HEK293T (cell line): ENCODE measurements around the gene SH3RF3.

Source experiments
- CTCF ChIA-PET: fragments of 350-600 bp; formaldehyde crosslinking; extraction: SDS; loops from one replicate; lab custom pipeline; 2021; ENCODE audit warnings: antibody characterized with exemption, inconsistent platforms; lab: Yijun Ruan, JAX
- POLR2A ChIA-PET: fragments of 350-600 bp; formaldehyde crosslinking; extraction: SDS; loops from one replicate; lab custom pipeline; 2020; ENCODE audit warnings: antibody characterized with exemption, inconsistent platforms; lab: Yijun Ruan, JAX
- DNase-seq: peaks from one replicate; pipeline ENCODE4 v3.0.0; 2012; ENCODE audit warnings: mixed read lengths; ENCODE audit errors: extremely low spot score
- ARNT ChIP-seq: fragments of 450-650 bp; IDR thresholded peaks from 2 replicates; pipeline ENCODE4 v1.6.1; 2017; ENCODE audit warnings: mild to moderate bottlenecking
- BHLHE40 ChIP-seq: fragments of 450-650 bp; IDR thresholded peaks from 2 replicates; pipeline ENCODE4 v1.6.1; 2016; ENCODE audit warnings: mild to moderate bottlenecking, moderate library complexity, borderline replicate concordance
- CTBP1 ChIP-seq: fragments of 450-650 bp; IDR thresholded peaks from 2 replicates; pipeline ENCODE4 v1.6.1; 2016; ENCODE audit warnings: borderline replicate concordance
- ELF4 ChIP-seq: fragments of 450-650 bp; IDR thresholded peaks from 2 replicates; pipeline ENCODE4 v1.6.1; 2017; ENCODE audit warnings: antibody characterized with exemption
- FOXA1 ChIP-seq: fragments of 450-650 bp; IDR thresholded peaks from 2 replicates; pipeline ENCODE4 v1.6.1; 2016; ENCODE audit warnings: mild to moderate bottlenecking
- FOXK2 ChIP-seq: fragments of 450-650 bp; IDR thresholded peaks from 2 replicates; pipeline ENCODE4 v1.6.1; 2016; ENCODE audit warnings: mild to moderate bottlenecking
- FOXM1 ChIP-seq: fragments of 450-650 bp; IDR thresholded peaks from 2 replicates; pipeline ENCODE4 v1.6.1; 2017; ENCODE audit warnings: mild to moderate bottlenecking, borderline replicate concordance
- HDGF ChIP-seq: fragments of 450-650 bp; IDR thresholded peaks from 2 replicates; pipeline ENCODE4 v1.6.1; 2017; ENCODE audit warnings: antibody characterized with exemption, borderline replicate concordance
- L3MBTL2 ChIP-seq: fragments of 450-650 bp; conservative IDR thresholded peaks from 2 replicates; pipeline ENCODE4 v1.6.1; 2016; ENCODE audit warnings: mild to moderate bottlenecking
- LEF1 ChIP-seq: fragments of 450-650 bp; IDR thresholded peaks from 2 replicates; pipeline ENCODE4 v1.6.1; 2017; ENCODE audit warnings: mild to moderate bottlenecking, borderline replicate concordance
- NFRKB ChIP-seq: fragments of 450-650 bp; IDR thresholded peaks from 2 replicates; pipeline ENCODE4 v1.6.1; 2016; ENCODE audit warnings: mild to moderate bottlenecking, moderate library complexity
- SP1 ChIP-seq: fragments of 450-650 bp; IDR thresholded peaks from 2 replicates; pipeline ENCODE4 v1.6.1; 2017
- SUZ12 ChIP-seq: fragments of 450-650 bp; IDR thresholded peaks from 2 replicates; pipeline ENCODE4 v1.6.1; 2016; ENCODE audit warnings: mild to moderate bottlenecking
- TARDBP ChIP-seq: fragments of 450-650 bp; IDR thresholded peaks from 2 replicates; pipeline ENCODE4 v1.6.1; 2016
- ZNF384 ChIP-seq: fragments of 450-650 bp; IDR thresholded peaks from 2 replicates; pipeline ENCODE4 v1.6.1; 2016
- TF ChIP-seq, protein P1 (sequence below): fragments of 450-650 bp; IDR thresholded peaks from 2 replicates; pipeline ENCODE4 v1.6.1; 2016

SH3RF3 gene

DNA sequence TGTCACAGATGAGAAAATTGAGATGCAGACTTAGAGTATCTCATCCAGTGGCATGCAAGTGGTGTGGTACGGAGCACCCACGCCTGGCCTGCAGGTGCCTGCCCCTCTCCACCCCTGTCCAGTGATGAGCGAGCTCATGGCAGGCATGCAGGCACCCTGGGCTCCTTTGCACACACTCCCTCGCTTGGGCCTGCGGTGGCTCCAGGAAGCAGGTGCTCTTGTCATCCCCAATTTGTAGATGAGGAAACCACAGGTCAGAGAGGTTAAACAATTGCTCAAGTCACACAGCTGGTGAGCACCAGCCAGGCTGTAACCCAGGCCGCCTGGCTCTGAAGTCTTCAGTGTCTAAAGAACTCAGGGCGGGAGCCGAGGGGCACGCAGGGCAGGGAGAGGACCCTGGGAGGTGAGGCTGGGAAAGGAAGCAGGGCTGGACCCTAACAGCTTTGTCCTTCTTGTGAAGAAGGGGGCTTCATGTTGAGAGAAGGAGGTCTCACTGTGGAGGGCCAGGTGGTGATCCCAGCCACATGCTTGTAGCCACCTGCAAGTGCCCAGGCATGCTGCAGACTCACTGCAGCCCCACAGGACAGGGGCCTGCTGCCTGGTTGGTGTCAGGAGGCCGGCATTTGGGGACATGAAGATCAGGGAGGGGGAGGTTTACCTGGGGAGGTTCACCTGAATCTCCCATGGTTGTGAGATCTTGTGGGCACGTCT, 166.2 kb downstream of the SH3RF3 start:
- POLR2A ChIA-PET = no interaction called here
- CTCF ChIA-PET = no interaction called here
- no peak for DNase-seq
- no peak for TF ChIP-seq HDGF
- TF ChIP-seq LEF1 = no peak

- CTCF ChIA-PET = no interaction called here
- no peak for DNase-seq
- POLR2A ChIA-PET = no interaction called here
- no peak for TF ChIP-seq NFRKB
- no peak for TF ChIP-seq HDGF
- TF ChIP-seq CTBP1 = no peak
- TF ChIP-seq, protein P1, sequence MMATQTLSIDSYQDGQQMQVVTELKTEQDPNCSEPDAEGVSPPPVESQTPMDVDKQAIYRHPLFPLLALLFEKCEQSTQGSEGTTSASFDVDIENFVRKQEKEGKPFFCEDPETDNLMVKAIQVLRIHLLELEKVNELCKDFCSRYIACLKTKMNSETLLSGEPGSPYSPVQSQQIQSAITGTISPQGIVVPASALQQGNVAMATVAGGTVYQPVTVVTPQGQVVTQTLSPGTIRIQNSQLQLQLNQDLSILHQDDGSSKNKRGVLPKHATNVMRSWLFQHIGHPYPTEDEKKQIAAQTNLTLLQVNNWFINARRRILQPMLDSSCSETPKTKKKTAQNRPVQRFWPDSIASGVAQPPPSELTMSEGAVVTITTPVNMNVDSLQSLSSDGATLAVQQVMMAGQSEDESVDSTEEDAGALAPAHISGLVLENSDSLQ = no peak
- TF ChIP-seq SP1 = no peak
- TF ChIP-seq SUZ12 = no peak
- TF ChIP-seq ZNF384 = no peak
Measured at GRCh38 chr2:109295781-109296117, 166.7 kb downstream of the SH3RF3 start.

DNA sequence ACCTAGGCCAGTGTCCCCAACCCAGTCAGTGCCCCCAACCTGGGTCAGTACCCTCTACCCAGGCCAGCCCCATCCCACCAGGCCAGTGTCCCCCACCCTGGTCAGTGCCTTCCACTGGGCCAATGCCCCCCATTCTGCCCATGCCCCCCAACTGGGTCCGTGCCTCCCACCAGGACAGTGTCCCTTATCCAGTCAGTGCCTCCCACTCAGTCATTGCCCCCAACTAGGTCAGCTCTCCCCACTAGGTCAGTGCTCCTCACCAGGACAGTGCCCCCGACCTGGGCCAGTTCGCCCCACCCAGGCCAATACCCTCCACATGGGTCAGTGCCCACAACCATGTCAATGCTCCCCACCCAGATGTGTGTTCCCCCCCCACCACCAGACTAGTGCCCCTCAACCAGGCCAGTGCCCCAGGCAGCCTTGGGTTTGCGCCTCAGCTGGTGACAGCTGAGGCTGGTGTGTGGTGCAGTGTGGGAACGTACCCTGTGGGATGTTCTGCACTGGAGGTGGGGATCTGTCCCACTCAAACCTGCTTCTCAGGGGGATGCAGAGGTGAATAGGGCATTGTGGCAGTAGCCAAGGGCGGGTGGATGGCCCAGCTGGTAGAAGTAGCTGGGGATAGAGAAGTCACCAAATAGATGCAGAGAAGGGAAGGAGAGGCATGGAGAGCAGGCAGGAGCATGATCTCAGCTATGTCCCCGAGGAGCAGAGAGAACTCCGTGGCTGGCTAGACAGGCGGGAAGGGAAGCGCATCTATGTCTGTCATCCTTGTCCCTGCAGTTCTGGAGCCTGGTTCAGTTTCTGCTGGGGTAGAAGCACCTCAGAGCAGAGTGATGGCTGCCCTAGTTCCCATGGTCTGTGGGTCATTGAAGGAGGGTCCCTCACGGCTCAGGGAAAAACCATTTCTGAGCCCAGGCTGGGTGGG, 168.8 kb downstream of the SH3RF3 start:
- DNase-seq = no peak
- ChIA-PET POLR2A (no interaction called here), CTCF (no interaction called here)
- TF ChIP-seq ELF4 = no peak
- TF ChIP-seq, protein P1 = no peak
- TF ChIP-seq FOXK2 = no peak
- TF ChIP-seq TARDBP = no peak
- no peak for TF ChIP-seq FOXA1
- no peak for TF ChIP-seq SP1
- no peak for TF ChIP-seq ZNF384
- TF ChIP-seq SUZ12 = no peak
- no peak for TF ChIP-seq HDGF
- TF ChIP-seq ARNT = no peak
- TF ChIP-seq L3MBTL2 = no peak
- TF ChIP-seq NFRKB = no peak
- TF ChIP-seq BHLHE40 = no peak
- TF ChIP-seq LEF1 = no peak
- TF ChIP-seq FOXM1 = no peak
- TF ChIP-seq CTBP1 = no peak

- ChIA-PET POLR2A (no interaction called here), CTCF (no interaction called here)
- no peak for TF ChIP-seq ZNF384
- no peak for TF ChIP-seq SUZ12
- TF ChIP-seq, protein P1 = no peak
- TF ChIP-seq ARNT = no peak
- no peak for DNase-seq
Measured at GRCh38 chr2:109298851-109299250, 169.8 kb downstream of the SH3RF3 start.

DNA sequence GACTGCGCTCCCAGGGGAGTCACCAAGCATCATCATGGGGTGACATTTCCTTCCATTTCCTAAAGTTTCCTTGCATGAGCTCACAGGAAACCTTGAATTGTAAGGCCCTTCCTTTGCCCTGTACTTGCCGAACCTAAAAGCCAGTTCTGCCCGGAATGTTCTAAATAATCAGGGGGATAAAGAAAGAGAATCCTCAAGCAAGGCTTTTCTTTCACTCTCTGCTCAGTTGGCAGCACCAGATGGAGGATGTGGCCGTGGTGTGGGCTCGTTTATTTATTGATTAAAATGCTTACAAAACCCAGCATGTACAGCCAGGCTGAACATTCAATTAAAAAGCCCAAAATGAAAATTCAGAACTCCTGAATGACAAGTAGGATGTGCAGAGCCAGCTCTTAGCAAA, 170.5 kb downstream of the SH3RF3 start:
- TF ChIP-seq L3MBTL2 = no peak
- TF ChIP-seq SP1 = no peak
- no peak for TF ChIP-seq ZNF384
- TF ChIP-seq TARDBP = no peak
- no peak for TF ChIP-seq FOXM1
- no peak for TF ChIP-seq BHLHE40
- TF ChIP-seq FOXK2 = no peak
- TF ChIP-seq NFRKB = no peak
- no peak for TF ChIP-seq LEF1
- TF ChIP-seq ARNT = no peak
- no peak for TF ChIP-seq FOXA1
- no peak for TF ChIP-seq ELF4
- DNase-seq = no peak
- ChIA-PET CTCF (no interaction called here), POLR2A (no interaction called here)

GRCh38 chr2:109300582-109300981, 171.6 kb downstream of the SH3RF3 start:
- no peak for TF ChIP-seq SUZ12
- no peak for TF ChIP-seq TARDBP
- no peak for TF ChIP-seq FOXK2
- no peak for TF ChIP-seq LEF1
- no peak for TF ChIP-seq HDGF
- no peak for TF ChIP-seq ELF4
- no peak for TF ChIP-seq FOXM1
- TF ChIP-seq L3MBTL2 = no peak
- no peak for TF ChIP-seq NFRKB
- no peak for TF ChIP-seq ARNT
- no peak for TF ChIP-seq SP1
- TF ChIP-seq, protein P1 = no peak
- TF ChIP-seq FOXA1 = no peak
- DNase-seq = no peak
- CTCF ChIA-PET = no interaction called here
- POLR2A ChIA-PET = no interaction called here
